Mucosa of descending colon (tissue), 3 donors: Measurements from ENCODE around the gene APBB1. TPM values are rescaled to one million over a fixed set of nuclear protein-coding genes. Genes with fewer than 3 reads are reported as not detected.

ENCODE experiments used
- ATAC-seq: fragments of 200-7000 bp; cut with Tn5 transposase; one replicate; pipeline ENCODE4 v1.9.1; 2020; ENCODE audit warnings: mild to moderate bottlenecking, moderate library complexity
- DNase-seq, 3 donors: peaks; one replicate each; pipeline ENCODE4 v3.0.0-alpha.2; 2020
- H3K36me3 ChIP-seq: fragments of 200-600 bp; one replicate; pipeline ENCODE4 v1.8.0; 2021; ENCODE audit warnings: low read depth, mild to moderate bottlenecking
- H3K4me1 ChIP-seq: fragments of 200-600 bp; one replicate; pipeline ENCODE4 v1.8.0; 2021; ENCODE audit warnings: low read depth, mild to moderate bottlenecking
- H3K4me3 ChIP-seq: fragments of 200-600 bp; one replicate; pipeline ENCODE4 v1.8.0; 2021; ENCODE audit warnings: mild to moderate bottlenecking
- H3K9me3 ChIP-seq: fragments of 200-600 bp; one replicate; pipeline ENCODE4 v1.8.0; 2021; ENCODE audit warnings: mild to moderate bottlenecking
- intact Hi-C, 2 donors: fragments of 100-400 bp; cut with DNase I in 1 of 2; cut with micrococcal nuclease in 1 of 2; formaldehyde crosslinking; loops; one replicate each; pipeline versions ENCODE4 v1.11.0 to v1.11.1; 2022; cut with DNase I, micrococcal nuclease
- total RNA-seq, 3 donors: library from RNA; stranded (reverse); fragmentation: NEBNext Ultra II Directional in 2 of 3; extraction: Animal tissue kit (Norgen Biotek cat#: 25700) in 2 of 3; gene quantifications; one replicate each; pipeline versions ENCODE4 v1.2.1 to v1.2.4, GENCODE V29; 2021 to 2023
- TF ChIP-seq, protein P1 (sequence below): fragments of 200-600 bp; IDR thresholded peaks from one replicate; pipeline ENCODE4 v1.8.0; 2022; ENCODE audit warnings: antibody characterized with exemption, mild to moderate bottlenecking
- donor health status: DM: no; HTN: no; CAD: no; lungs with moderate emphysema.
- donor health status: DM: no; HTN: no; CAD: no.
- donor health status: DM: no; HTN: yes; CAD: no.

APBB1 gene
- total RNA-seq, 3 donors from 2014 or later: 5.2 to 64.7 (median 8.3) TPM

GRCh38 chr11:6442441-6442840 is 23.5 kb upstream of the APBB1 start:
- H3K9me3 ChIP-seq: no peaks in the 10 kb centered on the region
- no peaks in the 10 kb centered on the region for H3K36me3 ChIP-seq
- DNase-seq: no peak
- TF ChIP-seq, protein P1, sequence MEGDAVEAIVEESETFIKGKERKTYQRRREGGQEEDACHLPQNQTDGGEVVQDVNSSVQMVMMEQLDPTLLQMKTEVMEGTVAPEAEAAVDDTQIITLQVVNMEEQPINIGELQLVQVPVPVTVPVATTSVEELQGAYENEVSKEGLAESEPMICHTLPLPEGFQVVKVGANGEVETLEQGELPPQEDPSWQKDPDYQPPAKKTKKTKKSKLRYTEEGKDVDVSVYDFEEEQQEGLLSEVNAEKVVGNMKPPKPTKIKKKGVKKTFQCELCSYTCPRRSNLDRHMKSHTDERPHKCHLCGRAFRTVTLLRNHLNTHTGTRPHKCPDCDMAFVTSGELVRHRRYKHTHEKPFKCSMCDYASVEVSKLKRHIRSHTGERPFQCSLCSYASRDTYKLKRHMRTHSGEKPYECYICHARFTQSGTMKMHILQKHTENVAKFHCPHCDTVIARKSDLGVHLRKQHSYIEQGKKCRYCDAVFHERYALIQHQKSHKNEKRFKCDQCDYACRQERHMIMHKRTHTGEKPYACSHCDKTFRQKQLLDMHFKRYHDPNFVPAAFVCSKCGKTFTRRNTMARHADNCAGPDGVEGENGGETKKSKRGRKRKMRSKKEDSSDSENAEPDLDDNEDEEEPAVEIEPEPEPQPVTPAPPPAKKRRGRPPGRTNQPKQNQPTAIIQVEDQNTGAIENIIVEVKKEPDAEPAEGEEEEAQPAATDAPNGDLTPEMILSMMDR: no peak
- H3K4me1 ChIP-seq: no peaks in the 10 kb centered on the region
- H3K4me3 ChIP-seq: no peak overlapping the region
- intact Hi-C loops: loop anchor here (5.0 kb wide), 1 partner anchor 65 kb away; no protein-coding TSS in a partner anchor
- no peak for ATAC-seq

- TF ChIP-seq, protein P1: no peak
- intact Hi-C loops: loop anchor here (5.0 kb wide), 1 partner anchor 64 kb away; no protein-coding TSS in a partner anchor
- H3K4me3 ChIP-seq: no peak within 1 kb of the TSS
- no peaks in the 10 kb centered on the region for H3K9me3 ChIP-seq
- H3K36me3 ChIP-seq: no peaks in the 10 kb centered on the region
- H3K4me1 ChIP-seq: no peaks in the 10 kb centered on the region
- ATAC-seq (no peak), DNase-seq (no peak)
Observed at GRCh38 chr11:6440906-6441358, 22.0 kb upstream of the APBB1 start, which contains the start of gene HPX. TSS of gene HPX (minus strand) at chr11:6440987. CDS start at chr11:6440963, 24 bp downstream.

DNA sequence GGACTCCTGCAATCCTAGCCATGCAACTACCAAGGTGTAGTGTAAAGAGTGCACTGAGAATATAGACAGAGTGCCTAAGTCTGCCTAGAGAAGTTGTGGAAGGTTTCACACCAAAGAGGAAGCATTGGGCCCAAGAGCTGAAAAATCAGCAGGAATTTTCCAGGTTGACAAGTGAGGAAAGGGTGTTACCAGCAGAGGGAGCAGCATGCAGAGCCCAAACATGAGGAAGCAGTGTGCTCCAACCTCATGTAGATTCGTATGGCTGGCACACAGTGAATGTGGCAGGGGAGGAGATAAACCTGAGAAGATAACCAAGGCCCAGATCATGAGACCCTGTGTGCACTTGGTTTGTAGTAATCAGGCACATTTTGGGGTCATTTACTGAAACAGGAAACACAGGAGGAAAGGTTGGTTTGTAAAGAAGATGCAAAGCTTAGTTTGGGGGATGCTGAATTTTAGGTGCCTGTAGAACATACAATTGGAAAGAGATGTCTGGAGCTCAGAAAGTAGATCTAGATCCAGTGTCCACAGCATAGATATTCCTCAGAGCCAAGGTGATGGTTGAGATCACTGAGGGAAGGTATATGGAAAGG is 20.2 kb upstream of the APBB1 start:
- Histone ChIP-seq H3K4me1 (no peaks in the 10 kb centered on the region), H3K4me3 (no peak overlapping the region), H3K9me3 (no peaks in the 10 kb centered on the region), H3K36me3 (no peaks in the 10 kb centered on the region)
- peak in 1 of 3 donors; percentile 85 for DNase-seq
- TF ChIP-seq, protein P1: peak; percentile 44
- peak; percentile 86 for ATAC-seq
- intact Hi-C loops: loop anchor here in 1 of 2 donors (5.0 kb wide), 1 partner anchor 68 kb away; no protein-coding TSS in a partner anchor

- H3K4me3 ChIP-seq: no peak overlapping the region
- TF ChIP-seq, protein P1: no peak
- no peaks in the 10 kb centered on the region for H3K36me3 ChIP-seq
- no peaks in the 10 kb centered on the region for H3K4me1 ChIP-seq
- H3K9me3 ChIP-seq: no peaks in the 10 kb centered on the region
- no peak for DNase-seq
- ATAC-seq: peak; percentile 33
- intact Hi-C loops: loop anchor here in 1 of 2 donors (5.0 kb wide), 1 partner anchor 69 kb away; no protein-coding TSS in a partner anchor
Observed at GRCh38 chr11:6437993-6438392, 19.1 kb upstream of the APBB1 start.

DNA sequence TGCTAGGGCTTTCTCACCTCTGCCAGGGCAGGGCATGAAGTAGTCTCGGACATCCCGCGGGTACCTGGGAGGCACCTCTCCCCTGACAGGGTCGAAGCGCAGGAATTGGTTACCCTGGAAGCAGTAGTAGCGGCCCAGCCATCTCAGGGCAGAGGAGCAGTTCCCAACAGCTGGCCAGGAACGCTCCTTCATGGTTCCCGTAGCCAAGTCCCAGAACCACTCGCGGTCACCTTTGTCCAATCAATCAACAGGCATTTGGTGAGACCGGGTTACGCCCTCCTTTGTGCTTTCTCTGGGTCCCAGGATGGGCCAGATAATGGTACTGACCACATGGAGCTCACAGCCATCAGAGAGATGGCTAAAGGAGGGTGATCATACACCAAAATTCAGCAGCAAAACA is 18.5 kb upstream of the APBB1 start:
- no peak for ATAC-seq

More for the DNA sequence above, 18.5 kb upstream of the APBB1 start:
- TF ChIP-seq, protein P1: no peak
- H3K36me3 ChIP-seq: no peaks in the 10 kb centered on the region
- no peaks in the 10 kb centered on the region for H3K4me1 ChIP-seq
- H3K4me3 ChIP-seq: no peak overlapping the region
- no peaks in the 10 kb centered on the region for H3K9me3 ChIP-seq
- no peak for DNase-seq
- intact Hi-C loops: loop anchor here in 1 of 2 donors (5.0 kb wide), 1 partner anchor 70 kb away; no protein-coding TSS in a partner anchor
